Thyroid gland (tissue), 4 donors: ENCODE measurements around the gene INAVA. TPM values are rescaled to one million over a fixed set of nuclear protein-coding genes. Genes with fewer than 3 reads are reported as not detected.

Source experiments
- DNase-seq, 2 donors: peaks; one replicate each; pipeline ENCODE4 v3.0.0-alpha.2; 2019
- H3K27ac ChIP-seq, 3 donors: fragments of 200-600 bp; sonication (generic); 1 replicate in 2 of 3; 2 replicates in 1 of 3; pipeline ENCODE4 v1.5.1; 2016 to 2019; ENCODE audit warnings: mild to moderate bottlenecking in 1 of 3, moderate library complexity in 1 of 3
- H3K27me3 ChIP-seq: fragments of 200-600 bp; sonication (generic); one replicate; pipeline ENCODE4 v1.5.1; 2019
- H3K36me3 ChIP-seq, 2 donors: fragments of 200-600 bp; sonication (generic); one replicate each; pipeline ENCODE4 v1.5.1; 2016 to 2019
- H3K4me1 ChIP-seq, 2 donors: fragments of 200-600 bp; sonication (generic); one replicate each; pipeline ENCODE4 v1.5.1; 2017 to 2019
- H3K4me3 ChIP-seq, 3 donors: fragments of 200-600 bp; sonication (generic); replicated peaks in 1 of 3; 1 replicate in 2 of 3; 2 replicates in 1 of 3; pipeline ENCODE4 v1.5.1; 2016; ENCODE audit warnings: mild to moderate bottlenecking in 1 of 3
- H3K9me3 ChIP-seq: fragments of 200-600 bp; sonication (generic); one replicate; pipeline ENCODE4 v1.5.1; 2017
- POLR2A ChIP-seq, 2 donors: fragments of 450-650 bp; IDR thresholded peaks; one replicate each; pipeline ENCODE4 v1.6.1; 2017; ENCODE audit warnings: antibody characterized with exemption in 2 of 2, mild to moderate bottlenecking in 2 of 2, moderate library complexity in 1 of 2
- WGBS, 2 donors: methylation state at CpG; one replicate each; pipeline ENCODE4 v1.1.5; 2017; 5-methylcytosine and 5-hydroxymethylcytosine counted together
- intact Hi-C: fragments of 100-400 bp; cut with DNase I; formaldehyde crosslinking; loops from one replicate; pipeline ENCODE4 v1.15.1; 2023
- total RNA-seq, 4 donors: library from RNA; depleted of rRNA; stranded (reverse); fragments of >200 nt; gene quantifications; one replicate each; pipeline ENCODE4 v1.2.3, GENCODE V29; 2016
- TF ChIP-seq, protein P1 (sequence below), 6 experiments: fragments of 200-600 bp in 3 of 6; fragments of 450-650 bp in 3 of 6; sonication (generic) in 3 of 6; IDR thresholded peaks; one replicate each; pipeline ENCODE4 v1.5.1; 2016 to 2019; ENCODE audit warnings: antibody characterized with exemption in 6 of 6, mild to moderate bottlenecking in 2 of 6, inconsistent platforms in 1 of 6, moderate library complexity in 1 of 6

Gene INAVA
- total RNA-seq, 4 donors from 2014 or later: 0.27 TPM; not detected in 3

- TF ChIP-seq POLR2A (IDR thresholded peaks at IDR 0.05): no peak
- TF ChIP-seq, protein P1, sequence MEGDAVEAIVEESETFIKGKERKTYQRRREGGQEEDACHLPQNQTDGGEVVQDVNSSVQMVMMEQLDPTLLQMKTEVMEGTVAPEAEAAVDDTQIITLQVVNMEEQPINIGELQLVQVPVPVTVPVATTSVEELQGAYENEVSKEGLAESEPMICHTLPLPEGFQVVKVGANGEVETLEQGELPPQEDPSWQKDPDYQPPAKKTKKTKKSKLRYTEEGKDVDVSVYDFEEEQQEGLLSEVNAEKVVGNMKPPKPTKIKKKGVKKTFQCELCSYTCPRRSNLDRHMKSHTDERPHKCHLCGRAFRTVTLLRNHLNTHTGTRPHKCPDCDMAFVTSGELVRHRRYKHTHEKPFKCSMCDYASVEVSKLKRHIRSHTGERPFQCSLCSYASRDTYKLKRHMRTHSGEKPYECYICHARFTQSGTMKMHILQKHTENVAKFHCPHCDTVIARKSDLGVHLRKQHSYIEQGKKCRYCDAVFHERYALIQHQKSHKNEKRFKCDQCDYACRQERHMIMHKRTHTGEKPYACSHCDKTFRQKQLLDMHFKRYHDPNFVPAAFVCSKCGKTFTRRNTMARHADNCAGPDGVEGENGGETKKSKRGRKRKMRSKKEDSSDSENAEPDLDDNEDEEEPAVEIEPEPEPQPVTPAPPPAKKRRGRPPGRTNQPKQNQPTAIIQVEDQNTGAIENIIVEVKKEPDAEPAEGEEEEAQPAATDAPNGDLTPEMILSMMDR (IDR thresholded peaks at IDR 0.05): no peak
- DNase-seq: no peak
- intact Hi-C loops: no loop called here
- H3K27ac ChIP-seq: no peak overlapping the region
- no peaks in the 10 kb centered on the region for H3K9me3 ChIP-seq
- no peak overlapping the region for H3K4me3 ChIP-seq
- no peaks in the 10 kb centered on the region for H3K27me3 ChIP-seq
- H3K4me1 ChIP-seq: peaks cover 9 to 12% of the 10 kb centered on the region in 2 donors
- whole genome bisulfite sequencing, 2 donors: 66 to 68% methylated on average over 3 of the region's 3 CpGs
- H3K36me3 ChIP-seq: peaks cover 4 to 11% of the 10 kb centered on the region in 2 donors
These were observed 28.6 kb upstream of the INAVA start for GRCh38 chr1:200866116-200866515.

- DNase-seq: no peak
- WGBS, 2 donors: 27% methylated on average over 5 of the region's 5 CpGs
- H3K36me3 ChIP-seq: peaks cover 4 to 11% of the 10 kb centered on the region in 2 donors
- intact Hi-C loops: no loop called here
- peaks cover 9 to 12% of the 10 kb centered on the region in 2 donors for H3K4me1 ChIP-seq
- H3K27me3 ChIP-seq: peaks cover under 1% of the 10 kb centered on the region
- H3K27ac ChIP-seq: no peak overlapping the region
- H3K4me3 ChIP-seq: no peak overlapping the region
- TF ChIP-seq POLR2A (IDR thresholded peaks at IDR 0.05): no peak
- TF ChIP-seq, protein P1 (IDR thresholded peaks at IDR 0.05): no peak
- no peaks in the 10 kb centered on the region for H3K9me3 ChIP-seq
These were observed 28.2 kb upstream of the INAVA start for GRCh38 chr1:200866521-200866920.

DNA sequence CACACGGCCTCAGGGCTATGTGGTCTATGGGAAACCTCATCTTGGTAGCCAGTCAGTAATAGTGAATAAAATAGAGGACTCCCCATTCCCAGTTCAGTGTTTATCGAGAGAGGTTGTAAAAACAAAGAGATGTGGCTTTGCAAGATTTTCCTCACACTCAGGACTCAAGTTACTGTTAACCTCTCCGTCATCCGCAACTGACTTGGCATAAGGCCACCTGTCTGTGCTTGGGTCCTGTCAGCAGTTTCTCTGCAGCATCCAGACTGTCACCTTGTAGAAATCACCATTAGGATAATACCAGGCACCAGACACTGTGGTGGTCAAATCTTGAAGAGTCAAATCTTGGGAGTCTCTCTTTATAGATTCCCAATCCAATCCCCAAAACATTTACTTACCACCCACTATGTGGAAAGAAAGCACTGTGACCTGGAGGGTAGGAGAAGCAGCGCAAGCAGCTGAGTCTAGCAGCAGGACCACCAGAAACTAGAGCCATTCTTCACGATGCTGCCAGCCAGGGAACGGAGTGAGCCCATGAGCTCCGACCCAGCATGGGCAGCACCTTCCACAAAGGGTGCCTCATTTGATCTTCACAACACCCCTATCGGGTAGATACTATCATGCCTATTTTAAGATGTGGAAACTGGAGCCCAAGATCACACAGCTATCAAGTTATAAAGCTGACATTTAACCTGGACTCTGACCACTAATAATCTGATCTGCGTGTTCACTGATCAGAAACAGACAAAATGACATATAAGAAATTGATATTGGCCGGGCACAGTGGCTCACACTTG lies 27.5 kb upstream of the INAVA start:
- 40 to 51% methylated on average over 11 of the region's 11 CpGs for WGBS, 2 donors
- H3K9me3 ChIP-seq: no peaks in the 10 kb centered on the region
- intact Hi-C loops: no loop called here
- H3K27ac ChIP-seq: no peak overlapping the region
- H3K27me3 ChIP-seq: peaks cover 3% of the 10 kb centered on the region
- peaks cover 9 to 12% of the 10 kb centered on the region in 2 donors for H3K4me1 ChIP-seq
- H3K36me3 ChIP-seq: peaks cover 4 to 11% of the 10 kb centered on the region in 2 donors
- H3K4me3 ChIP-seq: no peak overlapping the region
- no peak for TF ChIP-seq POLR2A (IDR thresholded peaks at IDR 0.05)
- TF ChIP-seq, protein P1 (IDR thresholded peaks at IDR 0.05): no peak
- peak; percentile 55 to 69 for DNase-seq

- peaks cover 17% of the 10 kb centered on the region for H3K27me3 ChIP-seq
- H3K36me3 ChIP-seq: no peaks in the 10 kb centered on the region
- no peaks in the 10 kb centered on the region for H3K9me3 ChIP-seq
- H3K4me1 ChIP-seq: peaks cover 9 to 26% of the 10 kb centered on the region in 2 donors
- H3K27ac ChIP-seq: no peak overlapping the region
- no peak for DNase-seq
- TF ChIP-seq, protein P1 (IDR thresholded peaks at IDR 0.05): no peak
- no peak for TF ChIP-seq POLR2A (IDR thresholded peaks at IDR 0.05)
- intact Hi-C loops: no loop called here
- WGBS, 2 donors: 78 to 81% methylated on average over 5 of the region's 5 CpGs
- H3K4me3 ChIP-seq: no peak overlapping the region
These were observed 25.3 kb upstream of the INAVA start for GRCh38 chr1:200869376-200869752.

DNA sequence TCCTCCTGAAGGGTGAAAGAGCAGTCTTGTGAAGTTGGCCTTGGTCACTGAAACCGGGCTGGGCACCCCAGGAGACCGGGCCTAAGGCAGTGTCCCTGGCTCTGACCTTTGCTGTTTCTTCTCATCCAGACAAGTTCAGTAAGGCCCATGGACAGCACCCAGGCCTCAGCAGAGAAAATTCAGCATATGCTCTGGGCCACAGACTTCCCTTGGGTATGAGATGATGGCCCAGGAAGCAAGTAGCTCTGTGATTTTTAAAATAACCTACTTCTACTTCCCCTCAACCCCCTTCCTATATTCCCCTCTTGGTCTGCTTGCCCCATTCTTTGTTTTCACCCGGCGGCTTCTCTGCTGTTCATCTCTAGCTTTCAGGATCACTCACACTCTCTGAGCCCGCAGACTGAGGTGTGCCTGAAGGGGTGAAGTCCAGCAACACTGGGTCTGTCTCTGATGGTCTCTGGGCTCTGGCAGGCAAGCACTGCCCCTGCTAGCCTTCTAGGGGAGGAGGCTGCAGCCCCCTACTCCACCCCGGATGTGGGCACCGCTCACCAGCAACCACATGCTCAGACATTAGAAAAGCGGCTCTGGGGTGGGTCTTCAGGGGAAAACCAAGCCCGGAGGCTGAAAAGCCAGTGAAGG lies 24.8 kb upstream of the INAVA start:
- intact Hi-C loops: no loop called here
- H3K27ac ChIP-seq: no peak overlapping the region
- WGBS, 2 donors: 82 to 94% methylated on average over 9 of the region's 9 CpGs
- H3K4me3 ChIP-seq: no peak overlapping the region
- peaks cover 9 to 26% of the 10 kb centered on the region in 2 donors for H3K4me1 ChIP-seq
- H3K9me3 ChIP-seq: no peaks in the 10 kb centered on the region
- no peaks in the 10 kb centered on the region for H3K36me3 ChIP-seq
- TF ChIP-seq, protein P1 (IDR thresholded peaks at IDR 0.05): no peak
- TF ChIP-seq POLR2A (IDR thresholded peaks at IDR 0.05): no peak
- peaks cover 17% of the 10 kb centered on the region for H3K27me3 ChIP-seq
- no peak for DNase-seq
